Naive B cell (primary cell): ENCODE results near the gene RFX5. TPM values are rescaled to one million over a fixed set of nuclear protein-coding genes. Genes with fewer than 3 reads are reported as not detected.

Experiments
- ATAC-seq, 2 donors: fragments of 150-1000 bp; cut with Tn5 transposase; 2 replicates each; pipeline ENCODE4 v1.10.0; 2021; ENCODE audit warnings: low read depth in 2 of 2, mild to moderate bottlenecking in 2 of 2, moderate library complexity in 2 of 2
- DNase-seq: peaks from one replicate; pipeline ENCODE4 v3.0.0; 2022
- H3K27ac Mint-ChIP-seq, 6 donors: one replicate each; pipeline ENCODE4 v1.8.0; 2020 to 2022; ENCODE audit warnings: mild to moderate bottlenecking in 6 of 6, mixed read lengths in 6 of 6, moderate library complexity in 5 of 6, inconsistent platforms in 2 of 6
- H3K27me3 Mint-ChIP-seq, 3 donors: one replicate each; pipeline ENCODE4 v1.8.0; 2021 to 2022; ENCODE audit warnings: mixed read lengths in 3 of 3, mild to moderate bottlenecking in 1 of 3
- H3K36me3 Mint-ChIP-seq, 2 donors: one replicate each; pipeline ENCODE4 v1.8.0; 2020 to 2022; ENCODE audit warnings: mixed read lengths in 2 of 2, inconsistent platforms in 1 of 2, mild to moderate bottlenecking in 1 of 2
- H3K4me1 Mint-ChIP-seq, 3 donors: one replicate each; pipeline ENCODE4 v1.8.0; 2020 to 2022; ENCODE audit warnings: mixed read lengths in 3 of 3, inconsistent platforms in 1 of 3, mild to moderate bottlenecking in 1 of 3, moderate library complexity in 1 of 3
- H3K4me3 Mint-ChIP-seq, 8 donors: one replicate each; pipeline ENCODE4 v1.8.0; 2020 to 2022; ENCODE audit warnings: mild to moderate bottlenecking in 8 of 8, mixed read lengths in 8 of 8, moderate library complexity in 8 of 8, inconsistent platforms in 2 of 8
- H3K9me3 Mint-ChIP-seq, 7 donors: one replicate each; pipeline ENCODE4 v1.8.0; 2020 to 2022; ENCODE audit warnings: mixed read lengths in 7 of 7, mild to moderate bottlenecking in 5 of 7, inconsistent platforms in 2 of 7, moderate library complexity in 1 of 7
- polyA plus RNA-seq, 6 donors: library from polyadenylated mRNA; unstranded; fragments of 300-500 nt; fragmentation: Illumina TruSeq; gene quantifications; one replicate each; pipeline ENCODE4 v1.2.3, GENCODE V29; 2021; ENCODE audit warnings: low read depth in 6 of 6

The RFX5 gene
- polyA plus RNA-seq, 6 donors from 2014 or later, result 113 to 139 (median 130) TPM

DNA sequence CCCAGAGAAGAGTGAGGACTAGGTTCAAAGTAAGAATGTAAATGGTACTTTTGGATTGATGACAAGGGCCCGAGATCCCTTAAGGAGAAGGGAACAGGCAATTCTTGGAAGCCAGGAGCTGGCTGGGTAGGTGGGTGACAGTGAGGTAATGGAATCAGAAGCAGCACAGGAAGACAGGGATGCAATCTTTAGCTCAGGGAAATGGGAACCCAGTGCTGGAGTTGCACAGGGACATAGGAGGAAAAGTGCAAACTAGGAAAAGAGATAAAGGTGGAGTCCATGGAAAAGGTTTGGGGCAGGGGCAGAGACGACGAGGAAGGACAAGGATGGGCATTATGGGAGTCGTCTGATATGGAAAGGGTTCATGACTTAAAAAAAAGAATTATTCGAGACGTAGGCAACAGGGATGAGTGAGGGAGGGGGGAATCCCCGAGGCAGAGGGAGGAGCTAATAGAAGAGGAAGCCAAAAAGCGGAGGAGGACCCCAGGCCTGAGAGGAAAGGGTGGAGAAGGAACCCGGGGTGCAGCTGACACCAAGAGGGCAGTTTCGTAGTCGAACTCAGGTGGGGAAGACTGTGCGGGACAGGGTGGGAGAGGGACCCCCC, 20.3 kb downstream of the RFX5 start:
- Mint-ChIP-seq H3K4me3 (peak overlapping the region; percentile 89 to 99 (median 98)), H3K27ac (peak overlapping the region; percentile 74 to 99 (median 96)), H3K9me3 (no peaks in the 10 kb centered on the region), H3K36me3 (peaks cover 7 to 9% of the 10 kb centered on the region in 2 donors), H3K27me3 (no peaks in the 10 kb centered on the region), H3K4me1 (peaks cover 40 to 52% (median 43%) of the 10 kb centered on the region in 3 donors)
- DNase-seq, result peak; percentile 58
- peak; percentile 58 to 62 for ATAC-seq

DNA sequence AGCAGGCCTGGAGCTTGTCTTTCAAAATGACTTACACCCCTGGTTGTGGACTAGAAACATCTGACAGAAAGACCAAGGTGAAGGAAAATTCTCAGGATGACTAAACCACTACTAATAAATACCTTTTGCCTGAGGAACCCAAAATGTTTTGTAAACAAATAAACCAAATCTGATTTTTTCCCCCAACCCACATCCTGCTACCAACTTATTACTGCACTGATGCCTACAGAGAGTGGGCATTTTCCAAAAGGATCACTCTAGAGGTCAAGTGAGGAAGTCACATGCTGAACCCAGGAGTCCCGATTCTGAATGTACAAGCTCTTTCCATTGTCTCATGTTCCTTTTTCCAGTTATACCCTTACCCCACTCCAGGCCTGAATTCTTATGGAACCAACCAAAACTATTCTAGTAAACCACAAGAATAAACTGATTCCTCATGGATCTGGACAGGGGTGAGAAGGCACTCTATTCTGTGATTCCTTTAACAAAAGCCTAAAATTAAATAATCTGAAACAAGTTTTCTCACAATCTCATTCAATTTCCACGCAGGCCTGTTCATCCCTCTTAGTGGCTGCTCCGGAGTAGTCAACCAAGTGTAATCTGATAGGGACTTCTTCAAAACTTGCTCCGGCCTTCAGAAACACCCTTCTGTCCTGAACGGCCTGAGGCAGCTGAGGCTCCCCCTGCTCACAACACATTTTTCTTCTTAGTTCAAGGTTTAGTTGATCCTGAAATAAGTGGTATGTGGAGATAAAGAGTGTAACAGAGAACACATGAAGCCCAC, 21.2 kb downstream of the RFX5 start:
- Mint-ChIP-seq H3K27me3 (no peaks in the 10 kb centered on the region), H3K27ac (peak overlapping the region; percentile 67 to 99 (median 95)), H3K4me1 (peaks cover 42 to 55% (median 45%) of the 10 kb centered on the region in 3 donors), H3K36me3 (peaks cover 8 to 9% of the 10 kb centered on the region in 2 donors), H3K4me3 (peak overlapping the region; percentile 89 to 99 (median 98)), H3K9me3 (no peaks in the 10 kb centered on the region)
- DNase-seq (no peak), ATAC-seq (no peak)

DNA sequence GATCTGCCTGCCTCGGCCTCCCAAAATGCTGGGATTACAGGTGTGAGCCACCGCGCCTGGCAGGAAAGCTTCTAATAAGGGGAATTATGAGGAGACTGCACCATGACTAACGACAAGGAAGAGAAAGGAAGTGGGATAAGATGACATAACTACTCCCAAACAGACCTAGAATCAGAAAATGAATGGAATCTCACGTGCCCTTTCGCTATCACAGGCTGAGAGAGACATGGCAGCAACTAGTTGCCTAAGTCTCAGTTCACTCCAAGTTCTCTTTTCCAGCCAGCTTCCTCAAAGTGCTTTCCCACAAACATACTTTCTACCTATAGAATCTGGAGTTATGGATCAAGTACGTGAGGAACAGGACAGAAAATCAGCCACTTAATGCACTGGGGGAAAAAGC, 21.8 kb downstream of the RFX5 start:
- Mint-ChIP-seq H3K36me3 (peaks cover 9 to 11% of the 10 kb centered on the region in 2 donors), H3K27ac (peak overlapping the region in 4 of 6 donors; percentile 67 to 98 (median 86)), H3K9me3 (no peaks in the 10 kb centered on the region), H3K4me3 (peak overlapping the region in 7 of 8 donors; percentile 42 to 99 (median 97)), H3K27me3 (no peaks in the 10 kb centered on the region), H3K4me1 (peaks cover 42 to 61% (median 51%) of the 10 kb centered on the region in 3 donors)
- no peak for ATAC-seq
- no peak for DNase-seq

DNA sequence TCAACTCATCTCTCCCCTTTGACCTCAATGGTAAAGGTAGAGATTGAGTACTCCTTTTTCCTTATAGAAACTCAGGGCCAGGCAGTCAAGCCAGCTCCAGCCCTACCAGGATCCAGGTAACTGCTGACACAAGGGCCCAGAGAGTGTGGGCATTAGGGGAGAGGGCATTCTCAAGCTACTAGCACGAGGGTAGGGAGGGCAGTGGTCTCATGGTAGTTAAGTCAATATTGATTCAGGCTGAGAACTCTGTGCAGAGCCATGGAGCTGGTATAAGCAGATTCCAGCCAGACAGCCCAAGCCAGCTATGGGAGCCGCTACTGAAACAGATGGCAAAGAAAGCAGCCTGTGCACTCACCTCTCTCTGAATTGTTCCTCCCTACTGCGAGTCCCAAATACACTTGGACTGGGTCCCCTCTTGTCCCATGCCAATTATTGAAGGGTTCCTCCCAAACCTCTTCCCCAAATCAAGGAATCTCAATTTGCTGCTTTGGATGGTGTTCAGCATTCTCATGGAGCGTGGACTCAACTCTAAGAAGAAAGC, 22.6 kb downstream of the RFX5 start:
- ATAC-seq, result no peak
- H3K36me3 Mint-ChIP-seq, result peaks cover 9 to 11% of the 10 kb centered on the region in 2 donors
- H3K9me3 Mint-ChIP-seq, result no peaks in the 10 kb centered on the region
- peaks cover 42 to 67% (median 52%) of the 10 kb centered on the region in 3 donors for H3K4me1 Mint-ChIP-seq
- no peaks in the 10 kb centered on the region for H3K27me3 Mint-ChIP-seq
- no peak for DNase-seq
- H3K4me3 Mint-ChIP-seq, result peak overlapping the region in 2 of 8 donors; percentile 47 to 97
- peak overlapping the region in 1 of 6 donors; percentile 84 for H3K27ac Mint-ChIP-seq

DNA sequence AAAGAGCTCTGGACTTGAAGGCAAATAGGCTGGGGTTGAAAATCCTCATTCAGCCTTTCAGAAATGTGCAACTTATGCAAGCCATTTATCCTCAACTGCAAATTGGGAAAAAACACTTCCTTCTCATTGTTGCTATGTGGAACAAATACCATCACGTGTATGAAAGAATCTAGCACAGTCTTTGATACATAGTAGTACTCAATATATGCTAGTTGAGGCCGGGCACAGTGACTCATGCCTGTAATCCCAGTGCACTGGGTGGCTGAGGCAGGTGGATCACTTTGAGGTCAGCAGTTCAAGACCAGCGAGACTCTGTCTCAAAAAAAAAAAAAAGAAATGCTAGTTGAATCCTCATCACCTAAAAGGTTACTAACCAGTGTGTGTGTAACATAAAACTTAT, 28.1 kb downstream of the RFX5 start:
- Mint-ChIP-seq H3K27me3 (no peaks in the 10 kb centered on the region), H3K4me1 (peaks cover 19 to 34% (median 27%) of the 10 kb centered on the region in 3 donors), H3K9me3 (no peaks in the 10 kb centered on the region), H3K36me3 (peaks cover 0 to 11% of the 10 kb centered on the region in 2 donors), H3K27ac (no peak overlapping the region), H3K4me3 (no peak overlapping the region)
- DNase-seq (no peak), ATAC-seq (no peak)

DNA sequence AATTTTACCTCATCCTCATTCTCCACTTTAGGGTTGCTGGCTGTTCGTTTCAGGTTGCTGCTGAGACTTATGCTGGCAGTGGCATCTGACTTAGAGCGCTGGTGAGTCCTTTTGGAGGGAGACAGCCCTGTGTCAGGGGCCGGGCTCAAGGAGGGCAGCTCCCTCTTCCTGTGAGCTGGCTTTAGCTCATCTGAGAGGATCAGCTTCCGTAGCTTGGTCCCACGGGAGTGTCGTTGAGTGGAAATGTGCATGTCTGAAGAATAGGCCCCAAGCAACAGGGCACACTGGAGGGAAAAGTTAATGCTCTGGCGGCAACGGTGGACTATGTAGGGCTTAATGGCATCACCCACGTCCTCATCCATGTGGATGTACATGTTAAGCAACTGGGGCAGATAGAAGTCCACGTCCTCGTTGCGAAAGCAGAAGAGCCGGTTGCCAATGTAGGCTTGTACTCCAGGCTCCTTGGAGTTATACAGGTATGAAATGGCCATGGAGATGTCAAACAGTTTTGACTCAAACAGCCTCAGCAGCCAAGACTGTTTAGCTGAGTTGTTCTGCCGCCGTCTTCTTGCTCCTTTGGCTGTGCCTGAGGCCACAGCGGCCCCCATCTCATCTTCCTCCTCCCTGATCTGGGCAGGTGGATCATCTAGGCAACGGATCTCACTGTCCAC, 31.4 kb downstream of the RFX5 start:
- Mint-ChIP-seq H3K4me1 (peaks cover 22 to 32% (median 27%) of the 10 kb centered on the region in 3 donors), H3K4me3 (no peak overlapping the region), H3K27me3 (no peaks in the 10 kb centered on the region), H3K9me3 (no peaks in the 10 kb centered on the region), H3K27ac (peak overlapping the region in 1 of 6 donors; percentile 76), H3K36me3 (peaks cover 0 to 27% of the 10 kb centered on the region in 2 donors)
- DNase-seq (no peak), ATAC-seq (no peak)

DNA sequence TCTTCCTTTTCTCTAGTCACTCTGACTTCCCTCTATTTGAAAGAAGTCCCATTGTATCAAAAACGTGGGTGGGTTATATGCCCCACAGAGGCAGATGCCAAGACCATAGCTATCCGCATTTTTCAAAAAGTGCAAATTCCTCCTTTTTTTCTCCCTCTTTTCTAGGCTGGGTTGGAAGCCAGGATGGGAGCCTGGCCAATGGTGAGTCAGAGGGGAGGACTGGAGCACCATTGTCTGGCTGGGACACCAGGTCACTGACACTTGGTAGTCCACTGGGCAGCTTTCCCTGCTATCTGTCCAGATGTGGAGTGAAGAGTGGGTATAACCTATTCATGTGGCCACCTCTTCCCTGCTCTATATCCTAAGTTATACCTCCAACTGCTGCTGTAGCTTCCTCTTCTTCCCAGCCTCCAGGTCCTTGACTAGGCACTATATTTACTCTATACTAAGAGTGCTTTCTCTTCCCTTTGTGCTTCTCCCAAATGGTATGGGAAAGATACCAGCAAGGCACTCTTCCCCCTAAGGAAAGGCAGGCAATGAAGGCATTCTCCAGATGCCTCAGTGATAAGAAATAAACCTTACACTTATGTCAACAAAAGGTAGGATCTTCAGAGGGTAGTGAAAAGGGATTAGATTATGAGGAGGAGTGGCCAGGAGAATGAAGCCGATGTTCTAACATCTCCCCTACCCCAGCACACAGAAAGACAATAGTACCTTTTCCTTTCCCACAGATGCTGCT, 32.7 kb downstream of the RFX5 start:
- ATAC-seq, result no peak
- H3K9me3 Mint-ChIP-seq, result no peaks in the 10 kb centered on the region
- H3K36me3 Mint-ChIP-seq, result peaks cover 1 to 25% of the 10 kb centered on the region in 2 donors
- DNase-seq, result no peak
- H3K27ac Mint-ChIP-seq, result peak overlapping the region in 2 of 6 donors; percentile 12 to 13
- H3K4me1 Mint-ChIP-seq, result peaks cover 17 to 32% (median 20%) of the 10 kb centered on the region in 3 donors
- H3K27me3 Mint-ChIP-seq, result no peaks in the 10 kb centered on the region
- no peak overlapping the region for H3K4me3 Mint-ChIP-seq

DNA sequence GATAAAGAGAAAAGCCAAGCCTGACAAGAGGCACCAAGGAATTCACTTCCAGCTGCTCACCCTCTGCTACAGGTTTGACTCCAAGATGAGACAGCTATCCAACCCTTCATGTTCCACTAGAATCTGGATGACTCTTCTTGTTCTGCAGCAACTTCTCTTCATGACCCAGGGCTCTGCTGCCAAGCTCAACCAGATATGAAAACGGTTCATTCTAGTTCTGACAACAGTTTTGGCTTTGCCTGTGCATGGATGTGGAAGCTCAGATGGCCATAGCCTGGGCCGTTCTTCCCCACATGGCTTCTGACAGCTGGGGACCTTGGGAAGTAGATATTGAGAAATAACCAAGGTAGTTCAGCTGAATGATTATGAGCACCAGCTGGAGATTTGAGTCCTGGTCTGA, 33.6 kb downstream of the RFX5 start:
- no peak for DNase-seq
- no peak for ATAC-seq
- Mint-ChIP-seq H3K27ac (peak overlapping the region in 1 of 6 donors; percentile 38), H3K27me3 (no peaks in the 10 kb centered on the region), H3K36me3 (peaks cover 9 to 25% of the 10 kb centered on the region in 2 donors), H3K4me1 (peaks cover 20 to 32% (median 24%) of the 10 kb centered on the region in 3 donors), H3K4me3 (no peak overlapping the region), H3K9me3 (no peaks in the 10 kb centered on the region)

DNA sequence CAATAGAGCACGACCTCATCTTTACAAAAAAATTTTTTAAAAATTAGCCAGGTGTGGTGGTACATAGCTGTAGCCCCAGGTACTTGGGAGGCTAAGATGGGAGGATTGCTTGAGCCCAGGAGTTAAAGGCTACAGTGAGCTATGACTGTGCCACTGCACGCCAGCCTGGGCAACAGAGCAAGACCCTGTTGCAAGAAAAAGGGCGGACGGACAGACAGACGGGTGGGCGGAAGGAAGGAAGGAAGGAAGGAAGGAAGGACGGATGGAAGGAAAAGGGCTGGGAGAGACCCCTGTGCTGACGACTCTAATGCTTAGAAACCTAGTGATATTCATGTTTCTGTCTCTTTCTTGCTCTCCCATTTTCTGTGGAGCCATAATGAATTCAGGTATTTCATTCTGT, 34.2 kb downstream of the RFX5 start:
- no peaks in the 10 kb centered on the region for H3K9me3 Mint-ChIP-seq
- H3K36me3 Mint-ChIP-seq, result peaks cover 16 to 25% of the 10 kb centered on the region in 2 donors
- peak overlapping the region in 1 of 6 donors; percentile 6 for H3K27ac Mint-ChIP-seq
- ATAC-seq (no peak), DNase-seq (no peak)
- no peak overlapping the region for H3K4me3 Mint-ChIP-seq
- H3K4me1 Mint-ChIP-seq, result peaks cover 20 to 32% (median 24%) of the 10 kb centered on the region in 3 donors
- H3K27me3 Mint-ChIP-seq, result no peaks in the 10 kb centered on the region

DNA sequence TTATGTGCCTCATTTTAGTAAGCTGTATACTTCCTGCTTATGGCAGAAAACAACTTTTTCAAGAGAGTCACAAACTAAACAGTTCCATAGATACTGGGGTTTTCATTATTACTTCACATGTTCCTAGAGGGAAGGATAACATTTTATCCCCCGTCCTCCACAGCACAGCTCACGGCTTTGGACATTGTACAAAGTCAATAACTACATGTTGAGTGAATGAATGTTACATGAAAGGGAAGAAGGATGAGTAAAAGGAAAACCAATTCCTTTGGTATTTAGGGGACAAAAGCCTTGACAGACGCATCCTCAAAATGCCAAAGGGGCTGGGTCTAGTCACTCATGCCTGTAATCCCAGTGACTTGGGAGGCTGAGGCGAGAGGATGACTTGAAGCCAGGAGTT, 34.6 kb downstream of the RFX5 start:
- ATAC-seq, result no peak
- H3K4me3 Mint-ChIP-seq, result no peak overlapping the region
- H3K27me3 Mint-ChIP-seq, result no peaks in the 10 kb centered on the region
- H3K36me3 Mint-ChIP-seq, result peaks cover 16 to 25% of the 10 kb centered on the region in 2 donors
- DNase-seq, result no peak
- no peaks in the 10 kb centered on the region for H3K9me3 Mint-ChIP-seq
- peaks cover 20 to 32% (median 24%) of the 10 kb centered on the region in 3 donors for H3K4me1 Mint-ChIP-seq
- H3K27ac Mint-ChIP-seq, result peak overlapping the region in 1 of 6 donors; percentile 6

DNA sequence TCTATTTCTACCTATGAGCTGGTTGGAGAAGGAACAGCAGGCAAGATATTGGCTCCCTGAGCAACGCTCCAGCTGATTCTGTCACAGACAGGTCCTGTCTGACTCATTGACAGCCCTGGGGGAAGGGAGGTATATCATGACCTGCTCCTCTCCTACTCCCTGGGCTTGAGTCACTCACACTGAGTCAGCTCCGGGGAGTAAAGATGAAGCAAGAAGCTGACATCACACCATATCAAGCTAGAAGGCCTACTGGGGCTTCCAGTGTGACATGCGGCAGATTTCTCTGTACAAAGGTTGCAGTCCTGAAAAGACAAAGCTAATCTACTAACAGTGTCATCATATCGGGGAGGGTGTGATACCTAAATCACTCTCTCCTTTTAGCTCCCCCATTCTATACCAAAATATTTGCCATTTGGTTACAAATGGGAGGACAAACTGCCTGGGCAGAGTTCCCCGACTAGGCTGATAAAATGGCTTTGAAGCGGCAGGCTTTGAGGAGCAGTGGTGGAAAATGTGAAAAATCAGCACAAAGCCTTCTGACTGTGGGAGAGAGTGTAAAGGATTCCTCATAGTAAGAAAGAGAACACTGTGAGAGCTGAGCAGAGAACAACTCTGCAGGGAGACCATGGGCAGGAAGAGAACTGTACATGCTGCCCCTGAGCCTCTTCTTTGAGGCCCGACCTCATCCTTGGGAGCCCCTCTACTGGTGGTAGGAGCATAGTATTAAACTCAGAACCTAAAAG, 35.3 kb downstream of the RFX5 start:
- DNase-seq, result no peak
- Mint-ChIP-seq H3K27me3 (no peaks in the 10 kb centered on the region), H3K36me3 (peaks cover 22 to 25% of the 10 kb centered on the region in 2 donors), H3K9me3 (no peaks in the 10 kb centered on the region), H3K27ac (peak overlapping the region in 3 of 6 donors; percentile 39 to 65 (median 53)), H3K4me1 (peaks cover 20 to 32% (median 24%) of the 10 kb centered on the region in 3 donors), H3K4me3 (no peak overlapping the region)
- no peak for ATAC-seq

DNA sequence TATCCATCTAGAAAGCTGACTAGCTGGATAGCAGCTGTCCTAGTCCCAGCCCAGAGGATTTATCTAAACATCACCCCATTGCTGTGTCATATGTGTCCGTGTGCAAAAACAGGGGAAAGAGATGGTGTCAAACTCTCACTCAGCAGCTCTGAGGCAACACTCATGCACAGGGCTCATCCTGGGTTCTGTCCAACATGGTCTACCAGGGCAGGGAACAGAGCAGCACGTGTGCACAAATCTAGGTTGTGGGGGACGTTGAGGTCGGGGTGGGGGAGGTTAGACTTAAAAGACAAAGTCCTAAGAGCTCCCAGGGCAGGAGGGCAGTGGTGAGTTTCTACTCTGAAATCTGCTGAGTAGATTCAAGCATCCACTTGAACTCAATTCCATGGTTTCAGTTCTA, 36.0 kb downstream of the RFX5 start:
- H3K27ac Mint-ChIP-seq, result peak overlapping the region in 3 of 6 donors; percentile 39 to 65 (median 54)
- H3K4me3 Mint-ChIP-seq, result no peak overlapping the region
- ATAC-seq, result no peak
- no peaks in the 10 kb centered on the region for H3K9me3 Mint-ChIP-seq
- peaks cover 20 to 32% (median 24%) of the 10 kb centered on the region in 3 donors for H3K4me1 Mint-ChIP-seq
- no peaks in the 10 kb centered on the region for H3K27me3 Mint-ChIP-seq
- peaks cover 29 to 30% of the 10 kb centered on the region in 2 donors for H3K36me3 Mint-ChIP-seq
- no peak for DNase-seq
